Suppressor macrophage treated with lipopolysaccharide for 4 hours (primary cell): ENCODE measurements around the gene NUDT22.
"Not testable (repeated sequence)": the region's sequence is repeated elsewhere in the genome, so short reads cannot be mapped to it uniquely, and the experiment has no call there.

Experiments
- DNase-seq: peaks from one replicate; pipeline ENCODE4 v3.0.0-alpha.2; 2020

NUDT22 gene

DNA sequence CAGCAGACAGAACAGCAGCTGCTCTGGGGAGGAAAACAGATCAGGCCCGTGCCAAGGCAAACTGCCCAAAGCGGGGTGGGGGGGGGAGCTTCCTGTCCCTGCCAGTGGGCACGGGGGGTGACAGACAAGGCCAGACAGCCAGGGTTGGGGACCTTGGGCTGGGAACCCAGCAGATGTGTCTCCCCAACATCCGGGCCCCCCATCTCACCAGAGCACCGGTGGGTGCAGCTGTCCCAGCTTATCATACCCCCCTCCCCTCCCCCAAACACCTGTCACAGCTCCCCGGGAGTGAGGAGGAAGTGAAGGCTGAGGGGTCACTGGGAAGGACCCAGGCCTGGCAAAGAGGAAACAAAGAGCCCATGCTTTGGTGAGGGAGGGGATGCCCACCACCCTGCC, 19.3 kb downstream of the NUDT22 start:
- no peak for DNase-seq

DNA sequence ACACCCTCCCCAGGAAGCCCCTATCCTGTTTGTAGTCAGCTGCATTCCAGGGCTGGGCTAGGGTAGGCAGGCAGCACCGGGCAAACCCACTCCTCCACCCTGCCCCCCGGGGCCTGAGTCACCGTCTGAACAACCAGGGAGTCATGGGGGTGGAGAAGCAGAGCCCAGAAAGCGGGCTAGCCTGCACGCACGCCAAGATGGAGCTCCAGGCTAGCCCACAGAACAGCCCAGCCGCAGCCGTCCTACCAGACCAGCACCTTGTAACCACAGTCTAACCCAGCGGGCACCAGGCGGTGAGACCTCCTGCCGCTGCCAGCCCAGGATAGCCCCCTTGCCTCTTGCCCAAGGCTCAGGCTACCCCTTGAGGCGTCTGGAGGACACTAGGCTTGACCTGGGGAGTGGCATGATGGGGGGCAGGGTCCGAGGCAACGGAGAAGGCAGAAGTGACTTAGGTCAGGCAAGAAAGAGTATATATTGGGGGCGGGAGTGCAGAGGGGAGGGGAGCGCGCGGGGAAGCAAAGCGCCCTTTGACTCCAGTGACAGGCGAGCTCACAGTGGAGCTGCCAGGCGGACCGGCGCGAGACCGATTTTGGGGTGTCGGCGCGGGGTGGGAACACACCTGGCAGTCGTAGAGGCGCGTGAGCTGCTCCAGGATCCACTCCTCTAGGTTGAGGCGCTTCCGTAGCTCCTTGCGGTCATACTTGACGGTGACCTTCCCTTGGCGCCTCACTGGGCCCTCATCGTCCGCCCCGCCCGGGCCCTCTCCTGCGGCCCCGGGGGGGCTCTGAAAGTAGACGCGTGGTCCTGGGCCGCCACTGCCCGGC, 19.9 kb downstream of the NUDT22 start:
- DNase-seq = peak; percentile 81

DNA sequence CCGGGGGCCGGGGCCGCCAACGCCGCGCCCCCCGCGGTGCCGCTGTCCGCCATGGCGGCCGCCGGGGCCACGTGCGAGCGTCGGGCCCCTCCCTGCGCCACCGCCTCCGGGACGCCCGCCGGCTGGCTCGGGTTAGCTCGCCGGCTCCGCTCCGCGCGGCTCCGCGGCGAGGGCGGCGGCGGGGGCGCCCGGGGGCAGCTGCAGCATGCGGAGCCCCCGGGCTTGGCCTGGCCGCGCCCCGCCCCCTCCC, 20.5 kb downstream of the NUDT22 start:
- DNase-seq = not testable (repeated sequence)

DNA sequence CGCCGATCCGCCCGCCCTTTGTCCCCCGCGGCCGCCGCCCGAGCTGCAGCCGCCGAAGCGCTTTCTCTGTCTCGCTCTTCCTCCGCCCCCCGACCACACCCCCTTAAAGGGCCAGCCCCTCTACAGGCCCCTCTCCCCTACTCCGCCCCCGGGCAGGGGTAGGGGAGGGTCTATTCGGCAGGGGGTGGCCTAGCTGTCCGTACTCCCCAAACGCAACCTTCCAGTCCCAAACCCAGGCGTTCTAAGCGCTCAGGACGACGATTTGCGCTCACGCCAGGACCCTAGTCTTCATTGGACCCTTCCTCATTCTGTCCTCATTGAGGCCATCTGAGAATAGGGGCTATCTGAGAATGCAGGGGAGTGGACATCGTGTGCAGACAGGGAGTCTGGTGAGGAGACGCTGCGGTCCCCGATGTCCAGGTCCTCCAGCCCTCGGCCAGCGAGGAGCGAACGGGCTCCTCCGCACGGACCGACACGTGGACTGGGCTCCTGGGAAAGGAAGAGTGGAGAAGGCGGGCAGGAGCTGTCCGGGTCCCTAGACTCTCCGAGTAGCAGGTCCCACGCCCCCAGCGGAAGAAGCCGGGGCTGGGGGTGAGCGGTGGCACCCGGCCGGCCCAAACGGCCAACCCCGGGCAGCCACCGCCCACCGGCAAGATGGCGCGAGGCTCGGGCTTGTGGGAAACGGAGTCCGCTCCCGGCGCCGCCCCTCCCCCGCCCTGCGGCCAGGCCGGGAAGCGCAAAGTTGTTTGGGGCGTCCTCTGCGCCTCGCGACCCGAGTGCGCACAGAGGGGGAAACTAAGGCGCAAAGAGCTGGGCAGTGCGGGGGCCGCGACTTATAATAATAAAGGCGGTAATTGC, 21.0 kb downstream of the NUDT22 start, which contains the start of gene PPP1R14B:
Gene PPP1R14B, minus strand, starts transcription at position 73 of the 858 bp plus-strand sequence. CDS start 270 bp downstream, outside the sequence.
- DNase-seq = peak; percentile 81

DNA sequence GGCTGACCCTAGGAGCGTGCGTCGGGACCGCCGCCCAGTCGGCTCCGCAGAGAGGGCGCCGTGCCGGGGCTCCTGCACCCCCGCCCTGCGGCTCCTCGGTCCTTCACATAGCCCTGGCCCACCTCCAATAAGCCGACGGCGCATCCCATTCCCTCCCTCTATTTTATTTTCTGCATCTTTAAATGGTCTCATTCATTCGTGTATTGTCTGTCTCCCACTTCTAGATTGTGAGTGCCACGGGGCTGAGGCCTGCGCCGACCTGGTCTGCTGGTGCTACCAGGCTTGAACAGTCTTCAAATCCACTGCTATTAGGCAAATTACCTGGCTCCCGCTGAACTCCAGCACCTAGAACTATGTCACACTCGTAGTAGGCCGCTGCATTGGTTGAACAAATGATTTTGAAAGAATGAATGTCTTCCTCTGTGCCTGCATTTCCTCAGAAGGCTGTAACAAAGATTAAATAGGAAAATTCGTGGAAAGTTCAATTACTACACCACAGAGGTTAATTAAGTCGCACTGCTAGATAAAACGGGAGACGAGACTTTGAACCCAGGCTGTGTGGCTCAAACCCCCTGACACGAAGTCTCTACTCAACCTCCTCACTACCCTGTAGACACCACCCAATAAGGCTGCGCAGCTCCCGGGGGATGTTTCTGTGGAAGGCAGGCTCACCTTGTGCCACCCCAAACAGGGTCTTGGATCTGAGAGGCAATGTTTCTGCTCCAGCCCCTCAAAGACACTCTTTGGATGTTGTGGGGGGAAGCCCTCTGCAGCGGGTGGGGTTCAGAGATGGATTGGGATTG, 21.9 kb downstream of the NUDT22 start:
- no peak for DNase-seq

DNA sequence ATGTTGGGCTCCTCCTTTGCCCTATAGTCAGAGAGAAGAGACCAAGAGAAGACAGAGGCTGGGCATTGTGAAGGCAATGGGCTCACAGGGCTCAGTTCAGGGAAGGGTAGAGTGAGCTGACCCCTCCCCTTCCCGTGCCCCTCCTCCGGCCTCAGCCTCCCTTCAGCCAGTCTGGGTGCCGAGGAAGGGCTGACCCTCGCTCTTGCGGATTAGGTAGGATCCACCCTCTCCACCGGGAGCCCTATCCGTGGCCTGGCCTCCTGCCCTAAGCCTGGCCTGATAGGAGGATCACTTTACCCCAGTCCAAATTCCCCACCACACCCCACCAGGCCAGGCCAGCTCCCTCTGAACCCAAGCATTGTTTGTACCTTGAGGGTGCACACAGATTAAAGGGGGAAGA, 22.5 kb downstream of the NUDT22 start:
- DNase-seq = no peak

DNA sequence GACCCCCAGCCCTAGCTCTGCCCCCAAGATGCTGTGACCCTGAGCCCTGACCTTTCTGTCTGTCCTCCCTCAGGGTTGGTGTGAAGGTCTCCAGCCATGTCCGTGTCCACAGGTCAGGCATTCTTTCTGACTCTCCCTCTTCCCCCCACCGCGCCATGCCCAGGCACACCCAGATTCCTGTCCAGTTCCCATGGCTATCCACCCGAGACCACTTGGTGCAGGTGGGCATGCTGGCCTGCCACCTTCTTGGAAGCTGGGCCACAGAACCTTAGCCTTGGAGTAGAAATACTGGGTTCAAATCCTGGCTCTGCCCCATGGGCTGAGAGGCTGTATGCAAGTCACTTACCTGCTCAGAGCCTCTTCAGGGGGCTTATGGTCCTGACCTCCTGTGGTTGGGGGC, 23.0 kb downstream of the NUDT22 start:
- no peak for DNase-seq

DNA sequence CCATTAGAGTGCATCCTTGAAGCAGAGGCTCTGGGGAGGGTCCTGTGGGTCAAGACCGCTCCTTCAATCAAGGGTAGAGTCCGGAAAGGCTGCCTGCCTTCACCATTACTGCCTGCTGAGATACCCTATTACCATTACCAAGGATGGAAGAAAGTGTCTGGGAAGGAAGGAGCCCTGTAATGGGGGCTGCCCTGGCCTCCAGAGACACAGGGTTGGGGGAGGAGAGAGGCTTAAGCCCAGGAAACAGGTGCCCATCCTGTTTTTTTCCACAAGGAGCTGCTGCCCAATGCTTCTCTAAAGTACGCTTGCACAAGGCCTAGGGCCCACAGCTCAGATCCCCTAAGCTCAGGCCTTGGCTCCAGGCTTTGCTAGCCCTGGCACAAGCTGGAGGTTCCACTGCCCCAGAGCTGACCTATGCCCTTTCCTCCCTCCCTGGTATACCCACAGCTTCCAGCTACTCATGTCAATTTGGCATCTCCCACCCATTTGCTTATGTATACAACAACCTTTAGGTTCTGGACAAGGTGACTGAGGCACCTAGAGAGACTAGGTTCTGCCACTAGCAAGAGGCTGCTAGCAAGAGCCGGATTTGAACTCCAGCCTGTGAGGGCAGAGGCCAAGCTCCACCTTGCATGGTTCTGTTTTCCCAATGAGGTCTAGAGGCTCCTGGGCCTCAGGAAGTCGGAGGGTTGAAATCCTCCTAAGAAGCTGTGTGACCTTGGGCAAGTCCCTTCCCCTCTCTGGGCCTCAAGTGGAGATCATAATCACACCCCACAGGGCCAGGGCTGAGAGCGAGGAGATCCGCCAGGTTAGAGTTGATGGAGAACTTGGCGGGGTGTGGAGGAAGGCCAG, 23.7 kb downstream of the NUDT22 start:
- no peak for DNase-seq

DNA sequence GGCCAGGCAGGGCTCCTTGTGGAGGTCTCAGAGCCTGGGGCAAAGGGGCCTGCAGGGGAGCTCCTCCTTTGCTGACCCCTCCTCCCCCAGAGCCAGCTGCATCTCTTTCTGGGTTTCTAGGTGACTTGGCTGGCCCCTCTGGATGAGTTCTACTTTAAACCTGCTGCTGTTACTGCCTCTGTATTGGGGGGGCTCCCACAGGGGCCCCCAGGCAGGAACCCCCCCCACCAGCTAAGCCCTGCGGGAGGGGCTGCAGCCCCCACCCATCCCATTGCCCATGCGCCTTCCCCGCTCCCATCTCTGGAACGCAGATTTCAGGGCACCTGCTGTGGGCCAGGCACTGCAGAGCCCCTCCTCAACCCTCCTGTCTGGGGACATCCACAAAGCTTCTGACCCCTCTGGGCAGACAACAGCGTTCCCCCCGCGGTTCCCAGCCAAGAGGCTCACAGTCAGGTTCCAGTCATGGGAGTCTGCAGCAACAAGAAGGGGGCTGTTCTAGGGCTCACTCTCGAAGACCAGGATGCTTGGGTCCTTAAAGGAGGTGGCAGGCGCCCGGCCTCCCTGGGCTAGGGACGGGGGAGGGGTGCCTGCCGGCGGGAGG, 24.4 kb downstream of the NUDT22 start:
- no peak for DNase-seq

DNA sequence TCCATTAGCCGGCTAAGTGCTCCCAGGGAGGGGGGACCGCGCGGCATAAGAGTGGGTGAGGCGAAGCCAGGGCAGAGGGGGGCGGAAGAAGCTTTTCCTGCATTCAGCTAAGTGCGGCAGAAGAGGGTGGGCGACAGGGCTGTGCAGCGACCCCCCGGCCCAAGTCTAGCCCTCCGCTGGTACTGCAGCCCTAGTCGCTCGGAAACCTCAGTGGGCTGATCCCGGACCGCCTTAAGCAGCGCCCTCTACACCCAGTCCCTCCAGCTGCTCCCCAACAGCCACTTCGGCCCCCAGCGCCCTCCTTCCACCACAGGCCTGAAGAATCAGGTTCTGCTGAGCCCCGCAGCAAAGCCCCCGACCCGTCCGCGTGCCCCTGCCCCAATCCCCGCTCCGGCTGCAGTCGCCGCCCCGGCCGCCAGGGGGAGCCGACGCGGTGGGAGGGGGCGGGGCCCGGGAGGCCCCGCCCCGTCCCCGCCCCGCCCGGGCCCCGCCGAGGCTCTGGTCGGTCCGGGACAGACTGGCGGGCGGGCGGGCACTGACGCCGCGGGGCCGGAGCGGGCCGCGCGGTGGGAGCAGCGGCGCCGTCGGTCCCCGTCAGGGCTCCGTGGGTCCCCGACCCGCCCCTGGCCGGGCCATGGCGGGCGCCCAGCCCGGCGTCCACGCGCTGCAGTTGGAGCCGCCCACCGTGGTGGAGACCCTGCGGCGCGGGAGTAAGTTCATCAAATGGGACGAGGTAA, 25.1 kb downstream of the NUDT22 start, which contains the start of gene PLCB3:
Gene PLCB3, plus strand, starts transcription at position 515 of the 737 bp plus-strand sequence. Its CDS starts 120 bp downstream, at position 635.
- peak; percentile 86 for DNase-seq

DNA sequence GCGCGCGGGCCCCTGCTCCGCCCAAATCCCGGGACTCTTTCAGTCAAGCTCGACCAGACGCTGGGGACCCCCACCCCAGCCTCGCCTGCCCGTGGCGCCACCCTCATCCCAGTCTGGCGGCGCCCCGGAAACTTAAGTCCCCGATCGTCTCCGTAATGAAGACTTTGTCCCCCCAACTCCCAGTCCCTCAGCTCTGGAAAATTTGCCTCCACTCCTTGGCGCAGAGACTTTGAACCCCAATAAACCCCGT, 25.6 kb downstream of the NUDT22 start:
- no peak for DNase-seq

DNA sequence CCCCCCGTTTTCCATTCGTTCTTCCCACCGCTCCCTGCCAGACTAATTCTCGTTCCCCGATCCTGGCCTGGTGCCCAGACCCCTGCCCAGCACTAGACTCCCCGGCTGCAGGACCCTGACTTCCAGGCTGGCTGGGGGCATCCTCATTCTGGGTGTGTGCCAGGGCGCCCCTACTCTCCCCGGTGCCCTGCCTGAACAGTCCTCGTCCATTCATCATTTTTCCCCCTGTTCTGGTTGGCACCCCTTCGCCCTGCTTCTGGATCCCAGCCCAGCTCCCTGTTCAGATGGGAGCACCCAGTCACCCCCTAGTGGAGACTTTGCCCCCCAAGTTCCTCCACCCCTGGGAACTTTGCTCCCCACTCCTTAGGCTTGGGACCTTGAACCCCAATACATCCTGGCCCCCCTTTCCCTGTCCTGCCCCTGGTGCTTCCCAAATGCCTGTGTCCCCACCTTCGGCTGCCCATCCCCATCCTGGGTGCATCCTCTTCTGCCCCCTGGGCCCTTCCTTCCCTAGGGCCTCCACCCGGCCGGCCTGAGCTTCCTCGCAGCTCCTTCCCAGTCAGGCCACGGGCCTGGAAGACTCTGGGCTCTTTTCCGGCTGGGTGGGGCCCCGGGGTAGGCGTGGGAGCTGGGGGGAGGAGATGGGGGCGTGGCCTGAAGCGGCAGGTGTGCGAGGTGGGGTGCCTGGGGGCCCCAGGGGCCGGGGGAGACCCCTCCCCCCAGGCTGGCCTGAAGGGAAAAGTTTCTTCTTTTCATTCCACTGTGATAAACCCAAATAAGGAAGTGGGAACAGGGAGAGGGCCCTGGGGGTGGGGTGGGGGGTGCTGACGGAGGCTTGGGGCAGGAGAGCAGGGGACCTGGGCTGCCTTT, 26.2 kb downstream of the NUDT22 start:
- peak; percentile 61 for DNase-seq

DNA sequence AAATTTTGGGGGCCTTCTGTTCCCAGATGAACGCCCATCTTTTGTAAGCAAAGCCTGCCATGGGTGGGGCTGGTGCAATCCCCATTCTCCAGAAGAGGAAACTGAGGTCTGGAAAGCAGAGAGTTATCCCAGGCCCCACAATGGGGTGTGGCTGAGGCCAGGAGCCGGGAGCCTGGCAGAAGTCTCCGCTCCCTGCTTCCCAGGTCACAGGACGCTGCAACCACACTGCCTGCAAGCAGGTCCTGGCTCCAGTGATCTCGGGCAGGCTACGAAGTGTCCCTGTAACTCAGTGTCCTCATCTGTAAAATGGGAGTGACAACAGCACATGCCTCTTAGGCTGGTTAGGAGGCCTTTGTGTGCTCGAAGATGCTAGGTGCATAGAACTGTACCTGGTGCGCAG, 27.0 kb downstream of the NUDT22 start:
- DNase-seq = no peak

DNA sequence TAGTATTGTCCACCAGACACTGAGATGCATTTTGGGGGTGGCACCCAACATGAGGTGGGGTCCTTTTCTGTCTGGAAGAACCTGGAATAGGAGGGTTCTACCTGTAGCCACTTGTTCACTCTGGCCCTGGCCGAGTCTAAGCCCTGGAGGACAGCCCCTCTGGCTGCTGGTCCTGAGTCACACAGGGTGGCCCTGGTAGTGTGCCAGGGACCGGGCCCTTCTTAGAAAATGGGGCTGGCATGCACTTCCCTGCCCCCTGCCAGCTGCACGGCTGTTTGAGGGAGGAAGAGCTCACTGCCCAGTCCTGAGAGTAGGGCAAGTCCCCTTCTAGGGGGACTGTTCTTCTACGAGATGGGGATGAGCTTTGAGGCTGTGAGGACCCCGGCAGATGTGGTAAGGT, 27.4 kb downstream of the NUDT22 start:
- DNase-seq = no peak

DNA sequence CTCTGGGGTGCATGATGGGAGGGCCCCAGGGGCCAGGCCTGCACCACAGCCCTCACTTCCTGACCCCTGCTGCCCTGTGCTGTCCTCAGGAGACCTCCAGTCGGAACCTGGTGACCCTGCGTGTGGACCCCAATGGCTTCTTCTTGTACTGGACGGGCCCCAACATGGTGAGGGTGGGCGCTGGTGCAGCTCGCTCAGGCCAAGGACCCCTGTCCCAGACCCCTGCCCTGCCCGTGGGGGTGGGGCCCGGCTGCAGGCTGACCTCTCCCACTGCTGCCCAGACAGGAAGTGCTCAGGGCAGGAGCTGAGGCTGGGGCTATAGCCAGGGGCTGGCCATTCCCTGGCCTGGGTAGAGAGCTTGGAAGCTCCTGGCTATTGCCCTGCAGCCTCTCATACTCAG, 28.3 kb downstream of the NUDT22 start:
- DNase-seq = no peak

DNA sequence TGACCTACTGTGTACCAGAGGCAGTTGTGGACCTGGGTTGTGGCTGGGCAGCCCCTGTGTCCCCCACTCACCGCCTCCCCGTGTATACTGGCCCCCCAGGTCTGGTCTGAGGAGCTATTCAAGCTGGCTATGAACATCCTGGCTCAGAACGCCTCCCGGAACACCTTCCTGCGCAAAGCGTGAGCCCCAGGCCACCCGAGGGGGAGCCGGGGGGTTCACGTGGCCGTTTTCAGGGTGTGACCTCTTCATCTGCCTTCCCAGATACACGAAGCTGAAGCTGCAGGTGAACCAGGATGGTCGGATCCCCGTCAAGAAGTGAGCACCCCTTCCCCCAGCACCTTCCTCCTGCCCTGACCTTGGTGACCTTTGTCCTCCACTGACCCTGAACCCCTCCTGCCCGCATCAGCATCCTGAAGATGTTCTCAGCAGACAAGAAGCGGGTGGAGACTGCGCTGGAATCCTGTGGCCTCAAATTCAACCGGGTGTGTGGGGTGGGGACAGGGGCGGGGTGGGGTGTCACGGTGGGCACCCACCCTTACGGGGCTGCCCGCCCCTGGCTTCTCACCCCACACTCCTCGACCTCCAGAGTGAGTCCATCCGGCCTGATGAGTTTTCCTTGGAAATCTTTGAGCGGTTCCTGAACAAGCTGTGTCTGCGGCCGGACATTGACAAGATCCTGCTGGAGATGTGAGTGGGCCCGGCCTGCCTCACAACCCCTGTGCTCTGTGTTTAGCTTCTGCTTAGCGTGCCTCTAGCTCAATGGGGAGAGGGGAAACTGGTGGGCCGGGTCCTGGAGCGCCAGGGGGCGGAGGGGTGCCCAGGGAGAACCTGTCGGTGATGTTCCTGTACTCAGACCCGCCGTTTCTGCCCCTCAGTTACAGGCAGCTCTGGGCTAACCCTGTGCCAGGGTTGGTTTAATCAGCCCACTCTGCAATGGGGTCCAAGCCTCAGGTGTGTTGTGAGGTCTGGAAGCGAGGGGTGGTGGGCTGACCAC, 29.4 kb downstream of the NUDT22 start:
- DNase-seq = no peak

DNA sequence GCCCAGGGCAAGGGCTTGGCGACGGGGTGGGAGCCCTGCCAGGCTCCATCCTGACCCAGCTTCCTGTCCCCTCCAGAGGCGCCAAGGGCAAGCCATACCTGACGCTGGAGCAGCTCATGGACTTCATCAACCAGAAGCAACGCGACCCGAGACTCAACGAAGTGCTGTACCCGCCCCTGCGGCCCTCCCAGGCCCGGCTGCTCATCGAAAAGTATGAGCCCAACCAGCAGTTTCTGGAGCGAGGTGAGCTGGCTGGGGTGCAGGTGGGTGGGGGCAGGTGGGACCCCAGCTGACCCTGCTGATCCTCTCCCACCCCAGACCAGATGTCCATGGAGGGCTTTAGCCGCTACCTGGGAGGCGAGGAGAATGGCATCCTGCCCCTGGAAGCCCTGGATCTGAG, 30.2 kb downstream of the NUDT22 start:
- no peak for DNase-seq

DNA sequence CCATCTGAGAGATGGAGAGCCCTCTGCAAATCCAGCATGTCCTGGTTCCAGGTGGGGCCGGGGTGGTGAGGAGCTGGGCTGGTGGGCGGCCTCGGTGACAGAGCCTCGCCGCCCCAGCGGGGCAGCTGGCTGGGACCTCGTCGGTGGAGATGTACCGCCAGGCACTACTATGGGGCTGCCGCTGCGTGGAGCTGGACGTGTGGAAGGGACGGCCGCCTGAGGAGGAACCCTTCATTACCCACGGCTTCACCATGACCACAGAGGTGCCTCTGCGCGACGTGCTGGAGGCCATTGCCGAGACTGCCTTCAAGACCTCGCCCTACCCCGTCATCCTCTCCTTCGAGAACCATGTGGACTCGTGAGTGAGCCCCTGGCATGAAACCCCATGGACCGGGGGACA, 32.3 kb downstream of the NUDT22 start:
- no peak for DNase-seq

DNA sequence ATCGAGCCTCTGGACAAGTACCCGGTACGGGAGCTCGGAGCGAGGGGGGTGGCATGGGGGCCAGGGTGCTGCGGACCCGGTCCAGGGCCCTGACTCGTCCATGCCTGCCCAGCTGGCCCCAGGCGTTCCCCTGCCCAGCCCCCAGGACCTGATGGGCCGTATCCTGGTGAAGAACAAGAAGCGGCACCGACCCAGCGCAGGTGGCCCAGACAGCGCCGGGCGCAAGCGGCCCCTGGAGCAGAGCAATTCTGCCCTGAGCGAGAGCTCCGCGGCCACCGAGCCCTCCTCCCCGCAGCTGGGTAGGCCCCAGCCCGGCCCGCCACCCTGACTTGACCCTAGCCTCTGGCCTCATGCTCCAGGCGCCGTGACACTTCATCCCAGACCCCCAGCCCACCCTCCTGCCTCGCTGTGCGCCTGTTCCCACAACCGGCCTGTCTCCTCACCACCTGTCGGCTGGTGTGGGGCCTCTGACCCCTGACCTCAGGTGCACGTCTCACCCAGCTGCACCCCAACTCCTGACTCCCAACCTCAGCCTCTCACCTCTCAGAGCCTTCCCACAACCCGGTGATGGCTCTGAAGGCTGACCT, 33.0 kb downstream of the NUDT22 start:
- no peak for DNase-seq
